OCI-LY7 (cell line): ENCODE results near the gene MRPL11. TPM values are rescaled to one million over a fixed set of nuclear protein-coding genes. Genes with fewer than 3 reads are reported as not detected.

Experiments
- BruUV-seq: library from RNA; stranded (reverse); fragments of 400-500 nt; replicated peaks from 2 replicates; lab custom pipeline; 2021; lab: Mats Ljungman, UMichigan
- CTCF ChIA-PET: fragments of 300-600 bp; sonication (Branson Sonifier 250); formaldehyde crosslinking; loops from one replicate; lab custom pipeline; 2022; ENCODE audit warnings: antibody characterized with exemption; ENCODE audit not compliant: unreplicated experiment; lab: Charles Lee
- POLR2A ChIA-PET: fragments of 300-600 bp; sonication (Branson Sonifier 250); formaldehyde crosslinking; loops from one replicate; lab custom pipeline; 2022; ENCODE audit warnings: antibody characterized with exemption; lab: Charles Lee
- DNase-seq: peaks from one replicate; pipeline ENCODE4 v3.0.0-alpha.2; 2015; ENCODE audit warnings: low spot score
- H2AFZ ChIP-seq: fragments of 200-600 bp; sonication (generic), shearing (Covaris generic); 2 replicates; pipeline ENCODE4 v1.6.1; 2014; ENCODE audit warnings: mild to moderate bottlenecking, antibody characterized with exemption, low read length, moderate library complexity
- H3K27ac ChIP-seq: fragments of 200-600 bp; sonication (generic); 2 replicates; pipeline ENCODE4 v1.5.1; 2014; ENCODE audit warnings: mixed run types, low read depth, mild to moderate bottlenecking, moderate library complexity, low read length, inconsistent platforms; ENCODE audit not compliant: poor library complexity, severe bottlenecking
- H3K36me3 ChIP-seq: fragments of 200-600 bp; sonication (generic); 2 replicates; pipeline ENCODE4 v1.6.1; 2014; ENCODE audit warnings: mild to moderate bottlenecking, antibody characterized with exemption, low read length, moderate library complexity, mixed read lengths; ENCODE audit not compliant: insufficient read depth
- H3K4me1 ChIP-seq: fragments of 200-600 bp; sonication (generic); 2 replicates; pipeline ENCODE4 v1.5.1; 2014; ENCODE audit warnings: mild to moderate bottlenecking, low read length; ENCODE audit not compliant: insufficient read depth, poor library complexity, severe bottlenecking
- H3K4me2 ChIP-seq: fragments of 200-600 bp; sonication (generic); 2 replicates; pipeline ENCODE4 v1.6.1; 2014; ENCODE audit warnings: mild to moderate bottlenecking, low read length
- H3K4me3 ChIP-seq: fragments of 200-600 bp; sonication (generic); 2 replicates; pipeline ENCODE4 v1.5.1; 2014; ENCODE audit warnings: mild to moderate bottlenecking, low read depth, low read length; ENCODE audit not compliant: poor library complexity, severe bottlenecking
- H3K79me2 ChIP-seq: fragments of 200-600 bp; sonication (generic); 2 replicates; pipeline ENCODE4 v1.6.1; 2016; ENCODE audit warnings: low read depth, mild to moderate bottlenecking, low read length, moderate library complexity, mixed read lengths; ENCODE audit not compliant: insufficient read depth
- H3K9me2 ChIP-seq: fragments of 200-600 bp; sonication (generic); 2 replicates; pipeline ENCODE4 v1.6.1; 2016; ENCODE audit warnings: mild to moderate bottlenecking, low read length, mixed read lengths; ENCODE audit not compliant: insufficient read depth
- H3K9me3 ChIP-seq: fragments of 200-600 bp; sonication (generic); 2 replicates; pipeline ENCODE4 v1.6.1; 2014; ENCODE audit warnings: mild to moderate bottlenecking, mixed run types, low read length, mixed read lengths
- H4K20me1 ChIP-seq: fragments of 200-600 bp; sonication (generic); 2 replicates; pipeline ENCODE4 v1.6.1; 2014; ENCODE audit warnings: mild to moderate bottlenecking, antibody characterized with exemption, low read length, moderate library complexity, mixed read lengths; ENCODE audit not compliant: insufficient read depth
- CTCF ChIP-seq: fragments of 200-600 bp; sonication (generic); conservative IDR thresholded peaks from 2 replicates; pipeline ENCODE4 v1.5.1; 2014; ENCODE audit warnings: mild to moderate bottlenecking, antibody characterized with exemption, low read length, moderate library complexity, mixed read lengths
- EZH2phosphoT487 ChIP-seq: fragments of 200-600 bp; sonication (generic); IDR thresholded peaks from 2 replicates; pipeline ENCODE4 v1.6.1; 2018; ENCODE audit warnings: low read depth, borderline replicate concordance, mild to moderate bottlenecking, mixed run types, antibody characterized with exemption, low read length, moderate library complexity, mixed read lengths
- intact Hi-C: fragments of 100-400 bp; cut with micrococcal nuclease; formaldehyde crosslinking; loops from one replicate; pipeline ENCODE4 v1.10.0; 2022; ENCODE audit not compliant: unreplicated experiment
- total RNA-seq, 2 experiments: library from RNA; depleted of rRNA in 1 of 2; stranded (reverse); fragments of >200 nt in 1 of 2; shearing (Covaris generic) in 1 of 2; gene quantifications; 2 replicates each; pipeline ENCODE4 v1.2.3, GENCODE V29; 2014 to 2022

Gene MRPL11
- total RNA-seq, 2 experiments from 2014 or later, result 88.6 to 101 TPM

GRCh38 chr11:66410191-66410590 is 28.5 kb downstream of the MRPL11 start:
- Histone ChIP-seq H3K79me2 (no peaks in the 10 kb centered on the region), H3K27ac (no peak overlapping the region), H4K20me1 (no peaks in the 10 kb centered on the region), H3K4me3 (no peak overlapping the region), H3K36me3 (no peaks in the 10 kb centered on the region), H3K4me1 (peaks cover 4% of the 10 kb centered on the region), H3K9me2 (no peaks in the 10 kb centered on the region), H3K9me3 (no peaks in the 10 kb centered on the region), H3K4me2 (no peak overlapping the region), H2AFZ (no peak overlapping the region)
- TF ChIP-seq CTCF (no peak), EZH2phosphoT487 (no peak)
- ChIA-PET POLR2A (no interaction called here), CTCF (no interaction called here)
- DNase-seq, result no peak
- intact Hi-C loops, result no loop called here
- no TSS peak for BruUV-seq

GRCh38 chr11:66409226-66409625 is 29.4 kb downstream of the MRPL11 start:
- ChIA-PET CTCF (interaction anchor here (0.6 kb wide), 1 partner anchor 70 kb away, joined by 3 read pairs; no protein-coding TSS in a partner anchor), POLR2A (no interaction called here)
- intact Hi-C loops, result loop anchor here (5.0 kb wide), 1 partner anchor 168 kb away; no protein-coding TSS in a partner anchor
- Histone ChIP-seq H2AFZ (no peak overlapping the region), H3K9me3 (no peaks in the 10 kb centered on the region), H4K20me1 (no peaks in the 10 kb centered on the region), H3K9me2 (no peaks in the 10 kb centered on the region), H3K4me3 (no peak overlapping the region), H3K4me2 (peak overlapping the region; percentile 66; the same call in 1 of the 2 replicates), H3K36me3 (no peaks in the 10 kb centered on the region), H3K27ac (no peak overlapping the region), H3K79me2 (no peaks in the 10 kb centered on the region), H3K4me1 (peaks cover 4% of the 10 kb centered on the region)
- no peak for TF ChIP-seq CTCF
- no peak for TF ChIP-seq EZH2phosphoT487
- no TSS peak for BruUV-seq
- no peak for DNase-seq

GRCh38 chr11:66408488-66409214 is 30.0 kb downstream of the MRPL11 start:
- no TSS peak for BruUV-seq

More at GRCh38 chr11:66408488-66409214, 30.0 kb downstream of the MRPL11 start:
- TF ChIP-seq CTCF (peak; percentile 100), EZH2phosphoT487 (no peak)
- ChIA-PET CTCF (interaction anchor here (0.6 kb wide), 1 partner anchor 70 kb away, joined by 3 read pairs; no protein-coding TSS in a partner anchor), POLR2A (no interaction called here)
- peaks cover 4% of the 10 kb centered on the region for H3K4me1 ChIP-seq
- peak; percentile 85 for DNase-seq
- intact Hi-C loops, result loop anchor here (1.0 to 5.0 kb wide), 5 partner anchors 22 to 270 kb away; no protein-coding TSS in a partner anchor
- H3K27ac ChIP-seq, result no peak overlapping the region
- peak overlapping the region; percentile 66 for H3K4me2 ChIP-seq
- H3K36me3 ChIP-seq, result no peaks in the 10 kb centered on the region
- H3K9me2 ChIP-seq, result no peaks in the 10 kb centered on the region
- H3K79me2 ChIP-seq, result no peaks in the 10 kb centered on the region
- H3K4me3 ChIP-seq, result no peak overlapping the region
- H4K20me1 ChIP-seq, result no peaks in the 10 kb centered on the region
- no peaks in the 10 kb centered on the region for H3K9me3 ChIP-seq
- no peak overlapping the region for H2AFZ ChIP-seq
